GM21381 (cell line): Measurements from ENCODE around the gene CD96.
"Not testable (repeated sequence)": the region's sequence is repeated elsewhere in the genome, so short reads cannot be mapped to it uniquely, and the experiment has no call there.

Experiments used
- ATAC-seq: cut with Tn5 transposase; IDR thresholded peaks from one replicate; pipeline ENCODE4 v1.9.1; 2021; ENCODE audit warnings: mild to moderate bottlenecking, moderate library complexity; ENCODE audit not compliant: unreplicated experiment

The CD96 gene

DNA sequence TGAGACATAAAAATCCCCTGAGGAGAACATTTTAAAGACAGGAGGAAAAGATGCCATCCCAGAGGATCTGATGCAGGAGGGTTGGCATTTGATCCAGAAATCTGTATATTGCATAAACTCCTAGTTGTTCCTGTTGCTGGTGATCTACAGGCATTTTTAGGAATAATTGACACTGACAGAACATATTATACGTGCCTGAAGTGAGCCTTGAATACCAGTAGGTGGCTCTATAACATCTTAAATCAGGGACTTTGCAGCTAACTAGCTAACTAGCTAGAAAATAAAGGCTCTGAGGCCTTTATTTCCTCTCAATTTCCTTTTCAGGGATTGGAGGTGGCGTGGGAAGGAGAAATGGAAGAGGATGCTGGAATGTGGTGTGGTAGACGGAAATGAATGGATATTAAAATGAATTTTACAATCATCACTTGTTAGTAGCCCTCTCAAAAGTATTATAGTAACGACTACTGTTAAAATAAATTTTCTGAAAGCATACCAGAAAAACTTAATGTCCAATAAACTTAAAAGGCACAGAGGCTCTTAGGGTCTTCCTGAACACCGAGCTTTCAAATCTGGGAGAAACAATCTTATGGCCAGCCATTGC lies 127.0 kb downstream of the CD96 start:
- no peak for ATAC-seq

- no peak for ATAC-seq
Observed at GRCh38 chr3:111669926-111670630, 128.1 kb downstream of the CD96 start.

DNA sequence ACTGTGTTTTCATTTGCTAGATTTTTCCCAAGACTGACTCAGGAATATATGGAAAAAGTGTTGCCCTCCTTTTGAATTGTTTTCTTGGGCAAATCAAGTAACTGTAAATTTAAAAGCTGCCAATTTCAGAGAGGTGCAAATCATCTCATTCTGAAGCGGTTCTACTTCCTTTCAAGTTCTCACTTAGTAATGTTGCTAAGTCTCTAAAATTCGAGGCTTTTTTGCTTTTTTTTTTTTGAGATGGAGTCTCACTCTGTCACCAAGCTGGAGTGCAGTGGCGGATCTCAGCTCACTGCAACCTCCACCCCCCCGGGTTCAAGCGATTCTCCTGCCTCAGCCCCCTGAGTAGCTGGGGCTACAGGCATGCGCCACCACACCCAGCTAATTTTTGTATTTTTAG lies 130.5 kb downstream of the CD96 start:
- not testable (repeated sequence) for ATAC-seq

DNA sequence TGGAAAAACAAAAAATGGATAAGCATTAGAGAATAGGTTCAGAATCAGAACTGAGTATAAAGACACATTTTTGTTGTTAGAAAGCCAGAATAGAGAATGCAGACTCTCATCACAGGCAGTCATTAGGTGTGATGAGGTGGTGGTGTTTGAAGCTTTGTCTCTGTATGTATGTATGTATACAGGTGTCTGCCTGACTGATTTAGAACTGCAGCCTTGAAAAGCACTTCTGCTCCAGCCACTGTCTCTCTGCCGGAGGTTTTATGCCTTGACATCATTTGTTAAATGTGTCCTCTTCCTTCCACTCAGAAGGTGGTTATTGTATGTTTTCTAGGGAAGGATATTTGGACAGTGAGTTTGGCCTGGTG lies 133.8 kb downstream of the CD96 start:
- no peak for ATAC-seq

- ATAC-seq = no peak
Observed at GRCh38 chr3:111676211-111677006, 134.4 kb downstream of the CD96 start.

GRCh38 chr3:111677007-111677392 lies 135.0 kb downstream of the CD96 start:
- no peak for ATAC-seq

DNA sequence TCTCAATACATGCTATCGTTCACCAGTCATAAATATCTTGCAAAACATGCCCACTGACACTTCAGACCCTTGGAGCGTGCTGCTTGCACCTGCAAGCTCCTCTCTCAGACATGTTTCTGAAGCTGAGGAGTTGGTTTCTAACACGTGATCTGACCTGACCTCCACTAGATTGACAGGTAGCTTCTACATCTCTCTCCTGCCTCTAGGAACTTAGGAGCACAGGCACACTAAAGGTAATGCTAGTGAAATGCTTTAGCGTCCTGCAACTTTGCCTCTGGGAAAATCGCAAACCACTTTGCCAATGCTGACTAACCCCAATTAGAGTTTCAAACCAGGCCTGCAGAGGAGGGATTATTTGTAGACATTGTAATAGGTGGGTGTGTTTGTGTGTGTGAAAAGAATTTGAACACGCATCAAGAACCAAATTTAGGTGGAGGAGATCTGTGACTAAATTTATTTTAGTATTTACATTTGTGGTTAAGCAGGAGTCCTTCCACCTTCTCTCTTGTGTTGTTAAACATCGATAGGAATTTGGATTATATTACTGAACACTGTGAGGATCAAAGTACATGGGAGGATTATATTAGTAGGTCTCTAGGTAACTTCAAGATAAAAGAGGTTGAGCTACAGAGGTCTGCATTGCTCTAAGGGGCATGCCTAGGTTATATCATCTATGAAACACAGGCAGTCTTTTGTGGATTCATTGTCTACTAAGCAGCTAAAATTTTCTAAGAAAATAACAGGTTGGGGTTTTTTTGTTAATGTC lies 139.8 kb downstream of the CD96 start:
- no peak for ATAC-seq

- no peak for ATAC-seq
Observed at GRCh38 chr3:111684640-111685039, 142.6 kb downstream of the CD96 start.

GRCh38 chr3:111688190-111688800 lies 146.3 kb downstream of the CD96 start:
- no peak for ATAC-seq

DNA sequence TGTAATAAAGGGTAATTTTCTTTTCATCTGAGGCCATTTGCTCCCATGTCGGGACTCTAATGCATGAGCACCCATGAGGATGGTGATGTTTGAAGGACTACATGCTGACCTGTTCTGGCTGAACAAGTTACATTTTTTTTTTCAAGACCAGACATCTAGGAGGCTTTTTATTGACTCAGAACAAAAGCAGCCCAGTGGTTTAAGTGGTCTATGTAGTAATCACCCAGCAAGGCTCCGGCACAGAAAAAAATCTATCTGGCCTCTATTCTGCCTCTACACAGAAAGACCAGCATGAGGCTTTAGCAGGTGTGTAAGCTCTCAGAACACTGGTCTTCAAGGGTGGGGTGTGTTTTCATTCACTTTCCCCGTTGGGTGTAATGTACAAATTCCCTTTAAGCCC lies 148.2 kb downstream of the CD96 start:
- peak; percentile 82 for ATAC-seq

DNA sequence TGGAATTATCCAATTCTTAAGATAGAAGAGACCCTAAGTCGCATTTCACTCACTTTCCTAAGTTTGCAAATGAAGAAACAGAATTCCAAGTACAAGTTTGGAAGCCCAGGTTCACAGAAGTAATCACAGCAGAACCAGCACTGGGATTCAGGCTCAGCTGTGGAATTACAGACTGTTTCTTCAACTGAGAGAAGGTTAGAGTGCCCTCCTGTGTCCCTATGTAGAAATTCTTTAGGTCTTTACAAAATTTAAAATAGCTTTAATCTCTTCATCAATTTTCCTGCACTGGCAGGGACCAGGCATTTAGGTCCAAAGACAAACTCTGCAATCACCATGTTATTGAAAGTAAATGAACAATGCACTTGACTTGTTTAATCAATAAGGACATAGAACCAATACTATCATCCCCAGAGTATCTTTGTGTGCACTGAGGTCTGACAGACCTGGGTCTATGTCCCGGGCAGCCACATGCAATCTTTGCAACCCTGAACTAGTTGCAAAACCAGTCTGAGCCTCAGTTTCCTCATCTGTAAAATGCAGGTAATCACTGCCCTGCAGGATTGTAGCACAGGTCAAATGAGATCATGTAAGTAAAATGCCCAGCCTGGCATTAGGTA lies 149.4 kb downstream of the CD96 start:
- ATAC-seq = peak; percentile 37

- peak; percentile 38 for ATAC-seq
Observed at GRCh38 chr3:111692593-111693552, 150.9 kb downstream of the CD96 start.

- no peak for ATAC-seq
Observed at GRCh38 chr3:111694471-111694870, 152.5 kb downstream of the CD96 start.

- ATAC-seq = no peak
Observed at GRCh38 chr3:111695636-111696117, 153.7 kb downstream of the CD96 start.

- ATAC-seq = no peak
Observed at GRCh38 chr3:111700054-111700453, 158.1 kb downstream of the CD96 start.

- ATAC-seq = no peak
Observed at GRCh38 chr3:111701292-111701906, 159.4 kb downstream of the CD96 start.
